T-helper 1 cell (primary cell): ENCODE measurements around the gene PVALEF.

Experiments used
- DNase-seq, 5 donors: peaks; one replicate each; pipeline ENCODE4 v3.0.0-alpha.2; 2012 to 2020

PVALEF gene

DNA sequence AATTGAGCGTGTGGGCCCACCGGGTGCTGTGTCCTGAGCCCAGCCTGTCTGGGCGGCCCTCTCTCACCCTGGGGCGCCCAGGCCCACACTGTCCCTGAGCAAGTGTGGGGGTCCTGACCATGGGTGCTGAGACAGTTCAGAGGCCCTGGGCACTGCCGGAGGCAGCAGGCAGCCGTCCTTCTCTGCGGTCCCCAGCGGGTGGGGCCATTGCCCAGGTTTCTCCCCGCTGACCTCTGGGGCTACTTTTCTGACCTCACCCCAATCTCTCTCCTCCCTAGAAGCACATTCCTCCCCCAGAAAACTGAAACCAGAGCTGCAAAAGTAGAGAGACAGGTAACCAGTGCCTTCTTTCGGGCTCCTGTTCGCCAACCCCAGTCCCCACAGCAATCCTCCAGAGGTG is 36.0 kb upstream of the PVALEF start:
- no peak for DNase-seq

GRCh38 chr17:81129711-81130367 is 35.5 kb upstream of the PVALEF start:
- no peak for DNase-seq

DNA sequence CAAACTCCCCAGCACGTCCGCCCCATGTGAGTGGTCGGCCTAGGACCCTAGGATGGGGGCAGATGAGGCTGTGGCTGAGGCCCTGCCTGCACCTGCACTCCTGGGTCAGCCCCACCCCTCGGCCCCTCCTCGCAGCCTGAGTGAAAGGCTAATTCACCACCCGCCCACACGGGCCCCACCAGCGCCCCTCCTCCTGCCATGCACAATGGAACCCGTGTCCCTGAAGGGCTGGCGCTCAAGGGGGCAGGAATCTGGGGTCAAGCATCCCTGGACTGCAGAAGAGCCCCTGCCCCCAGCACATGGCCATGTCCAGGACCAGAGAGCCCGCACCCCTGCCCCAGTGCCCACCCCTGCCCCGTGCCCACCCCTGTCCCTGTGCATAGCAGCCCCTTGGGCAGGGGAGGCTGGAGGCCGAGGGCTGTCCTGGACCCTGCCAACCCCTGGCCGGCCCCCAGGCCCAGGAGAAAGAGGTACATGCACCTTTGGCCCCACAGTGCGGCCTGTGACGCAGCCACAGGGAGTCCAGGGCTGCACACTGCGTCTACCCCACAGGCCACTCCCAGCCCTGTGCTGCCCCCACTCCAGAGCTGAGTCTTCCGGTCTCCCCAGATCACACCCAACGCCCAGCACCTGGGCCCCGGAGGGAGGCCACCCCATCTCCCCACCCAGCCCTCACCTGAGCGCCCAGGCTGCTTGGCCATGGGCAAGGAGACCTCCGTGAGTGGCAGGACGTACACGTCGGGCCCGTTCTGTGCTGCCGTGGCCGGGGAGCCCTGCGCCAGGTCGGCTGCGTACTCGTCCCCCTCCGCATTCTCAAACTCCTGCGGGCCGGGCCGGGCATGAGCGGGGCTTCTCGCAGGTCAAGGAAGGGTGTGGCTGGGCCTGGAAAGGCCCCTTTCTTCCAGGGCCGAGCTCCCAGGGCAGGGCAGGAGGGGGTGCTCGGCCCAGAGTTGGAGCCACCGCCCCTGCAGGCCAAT is 34.6 kb upstream of the PVALEF start:
- no peak for DNase-seq

GRCh38 chr17:81131486-81132196 is 33.7 kb upstream of the PVALEF start:
- no peak for DNase-seq

DNA sequence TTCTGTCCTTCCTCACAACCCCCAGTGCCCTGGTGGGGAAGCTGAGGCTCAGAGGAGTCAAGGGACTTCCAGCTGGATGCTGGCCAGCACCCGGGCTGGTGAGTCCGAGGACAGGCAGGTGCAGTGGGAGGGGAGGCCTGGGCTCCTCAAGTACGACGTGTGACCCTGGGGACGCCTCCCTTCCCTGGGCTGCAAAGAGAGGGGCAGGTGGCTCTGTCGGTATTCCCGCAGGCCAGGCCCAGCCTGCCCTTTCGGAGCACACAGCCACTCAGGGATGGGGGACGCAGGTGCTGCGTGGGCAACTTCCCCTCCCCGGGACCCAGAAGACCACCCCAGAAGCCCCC is 33.1 kb upstream of the PVALEF start:
- no peak for DNase-seq

DNA sequence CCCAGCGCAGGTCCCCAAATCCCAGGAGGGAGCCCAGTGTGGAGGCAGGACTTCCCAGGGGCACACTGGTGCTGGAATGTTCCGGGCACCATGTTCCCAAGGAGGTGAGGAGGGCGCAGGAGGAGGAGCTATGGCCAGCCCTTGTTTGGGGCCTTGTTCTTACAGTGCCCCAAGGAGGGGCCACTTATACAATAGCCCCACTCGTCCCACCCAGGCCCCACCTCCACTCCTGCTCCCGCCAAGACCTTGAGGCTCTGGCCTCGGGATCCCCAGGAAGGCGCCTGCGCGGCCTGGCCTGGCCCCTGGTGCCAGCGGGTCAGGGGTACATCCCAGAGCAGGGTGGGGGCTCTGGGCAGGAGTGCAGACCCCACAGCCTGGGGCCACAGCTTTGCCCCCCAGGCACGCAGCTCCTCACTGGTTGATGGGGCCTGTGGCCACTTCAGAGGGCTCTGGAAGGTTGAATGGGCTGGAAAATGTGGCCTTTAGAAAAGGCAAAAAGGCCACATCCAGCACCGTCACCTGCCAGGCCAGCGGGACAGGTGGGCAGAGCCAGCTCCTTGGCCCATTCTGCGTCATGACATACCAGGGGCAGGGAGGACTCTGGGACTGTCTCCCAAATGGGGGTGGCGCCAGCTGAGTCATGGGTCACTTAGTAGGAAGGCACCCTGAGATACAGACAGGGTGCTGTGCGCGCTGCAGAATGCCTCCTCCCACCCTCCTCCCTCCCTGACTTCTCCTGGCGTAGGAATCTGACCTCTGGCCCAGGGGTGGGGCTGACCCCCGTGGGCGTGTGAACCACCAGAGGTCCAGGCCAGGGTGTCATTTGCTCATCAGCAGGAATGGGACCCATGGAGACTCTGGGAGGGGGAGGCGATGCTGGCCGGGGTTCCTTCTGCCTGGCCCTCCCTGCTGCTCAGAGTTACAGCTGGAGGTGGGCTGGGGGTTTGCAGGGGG is 32.3 kb upstream of the PVALEF start:
- DNase-seq = no peak

- no peak for DNase-seq
Measured at GRCh38 chr17:81134064-81134781, 31.1 kb upstream of the PVALEF start.

- DNase-seq = no peak
Measured at GRCh38 chr17:81135505-81136278, 29.6 kb upstream of the PVALEF start.

GRCh38 chr17:81136366-81136765 is 28.9 kb upstream of the PVALEF start:
- no peak for DNase-seq

DNA sequence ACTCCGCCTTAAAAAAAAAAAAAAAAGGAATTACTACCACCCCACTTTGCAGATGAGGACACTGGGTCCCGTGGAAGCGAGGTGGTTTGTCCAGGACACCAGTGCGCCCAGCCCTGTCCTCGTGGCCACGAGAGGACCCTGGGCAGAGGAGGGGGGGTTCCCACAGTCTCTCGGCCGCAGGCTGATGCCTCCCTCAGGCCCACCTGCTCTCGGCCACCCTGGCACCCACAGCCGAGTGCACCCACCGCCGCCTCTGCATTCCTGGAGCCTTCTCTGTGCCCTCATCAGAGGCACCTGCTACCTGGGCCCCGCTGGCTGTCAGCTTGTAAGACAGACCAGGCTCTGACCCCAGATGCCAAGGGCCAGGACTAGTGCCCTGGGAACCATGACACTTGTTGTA is 28.1 kb upstream of the PVALEF start:
- DNase-seq = no peak

- no peak for DNase-seq
Measured at GRCh38 chr17:81138083-81138482, 27.2 kb upstream of the PVALEF start.

DNA sequence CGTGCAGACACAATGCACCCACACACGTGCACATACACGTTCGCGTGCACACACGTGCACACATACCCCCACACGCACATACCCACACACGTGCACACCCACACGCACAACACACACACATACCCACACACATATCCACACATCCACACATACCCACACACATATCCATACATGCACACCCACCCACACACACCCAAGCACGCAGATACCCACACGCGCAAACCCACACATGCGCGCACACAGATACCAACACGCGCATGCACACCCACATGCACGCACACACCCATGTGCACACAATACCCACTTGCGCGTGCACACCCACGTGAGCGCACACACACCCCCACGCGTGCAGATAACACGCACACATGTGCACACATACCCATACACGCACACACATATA is 26.8 kb upstream of the PVALEF start:
- DNase-seq = no peak

DNA sequence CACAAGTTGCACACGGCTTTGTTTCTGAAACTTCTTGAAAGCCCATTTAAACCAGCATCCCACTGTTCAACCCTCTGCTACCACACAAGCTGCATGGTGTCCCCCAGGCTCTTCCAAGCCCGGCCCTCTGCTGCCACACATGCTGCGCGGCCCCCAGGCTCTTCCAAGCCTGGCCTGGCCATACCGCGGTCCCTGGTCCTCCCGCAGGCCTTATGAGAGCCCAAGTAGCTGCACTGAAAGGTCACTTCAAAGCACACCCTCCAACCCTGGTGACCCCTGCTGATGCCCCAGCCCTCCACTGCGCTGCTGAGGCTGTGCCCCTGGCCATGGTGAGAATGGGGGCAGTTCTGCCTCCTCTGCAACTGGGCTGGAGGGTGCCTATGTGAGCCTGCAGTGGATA is 25.9 kb upstream of the PVALEF start:
- no peak for DNase-seq

GRCh38 chr17:81140018-81140417 is 25.3 kb upstream of the PVALEF start:
- no peak for DNase-seq

- no peak for DNase-seq
Measured at GRCh38 chr17:81140695-81141094, 24.6 kb upstream of the PVALEF start.

- peak in 2 of 5 donors; percentile 46 to 58 for DNase-seq
Measured at GRCh38 chr17:81142301-81143199, 22.8 kb upstream of the PVALEF start.

GRCh38 chr17:81143200-81143527 is 22.1 kb upstream of the PVALEF start:
- no peak for DNase-seq

DNA sequence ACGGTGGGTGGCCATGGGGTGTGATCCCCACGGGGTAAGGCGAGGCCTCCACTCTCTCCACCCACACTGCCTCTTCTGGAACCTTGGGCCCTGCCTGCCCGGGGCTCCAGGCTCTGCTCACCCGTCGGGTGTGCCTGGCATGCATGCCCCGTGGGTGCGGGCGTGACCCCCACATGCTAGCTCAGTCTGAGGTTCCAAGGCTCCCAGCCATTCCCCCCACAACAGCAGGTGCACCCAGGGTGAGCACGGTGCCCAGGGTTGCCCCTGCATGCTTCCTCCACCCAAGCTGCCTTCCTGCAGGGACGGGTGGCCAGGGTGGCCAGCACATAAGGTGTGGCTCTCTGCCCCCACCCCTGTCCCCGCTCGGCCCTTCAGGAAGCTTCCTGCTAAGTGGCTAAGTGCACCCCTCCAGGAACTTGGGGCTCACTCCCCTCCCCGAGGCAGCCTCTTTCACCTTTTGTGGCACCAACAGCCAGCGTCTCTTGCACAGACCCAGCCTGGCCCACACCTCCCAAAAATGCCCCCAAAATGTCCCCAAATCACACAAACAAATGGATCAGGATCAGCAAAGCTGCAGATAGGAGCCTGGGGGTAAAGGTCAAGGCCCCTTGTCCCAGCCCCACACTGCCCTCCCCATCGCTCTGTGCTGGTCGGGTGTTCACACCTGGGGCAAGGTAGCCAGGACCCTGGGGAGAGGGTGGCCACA is 21.4 kb upstream of the PVALEF start:
- no peak for DNase-seq

DNA sequence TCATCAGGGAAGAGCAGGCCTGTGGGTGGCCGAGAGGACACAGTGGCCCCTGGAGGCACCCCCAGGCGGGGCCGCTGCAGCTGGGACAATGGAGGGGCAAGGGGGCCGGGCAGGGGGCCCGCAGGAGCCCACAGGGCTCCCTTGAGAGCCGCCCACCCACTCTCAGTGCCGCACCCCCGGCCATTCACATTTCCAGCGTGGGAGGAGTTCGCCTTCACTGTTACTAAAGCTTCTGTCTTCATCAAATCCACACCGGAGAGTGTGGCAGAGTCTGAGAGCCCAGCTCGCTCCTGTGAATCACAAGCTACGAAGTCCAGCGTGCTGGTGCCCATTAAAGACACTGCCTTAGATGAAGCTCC is 20.9 kb upstream of the PVALEF start:
- no peak for DNase-seq
